ENCODE measurements around the gene CCNK.
A peak's percentile ranks its signal among the peaks of the same experiment; 100 is the strongest.

CCNK gene

GRCh38 chr14:99480917-99481744, at the start of gene CCNK:
Gene CCNK, plus strand, starts transcription at chr14:99481409. Its CDS starts 11,269 bp downstream, at chr14:99492678.
- peak; percentile 100 for DNase-seq (ENCODE audit: low read depth, low spot score)

GRCh38 chr14:99431986-99432385, 49.2 kb upstream of the CCNK start:
- no peak for DNase-seq (ENCODE audit: low read depth, low spot score)

- no peak for DNase-seq (ENCODE audit: low read depth, low spot score)
Observed at GRCh38 chr14:99432485-99432884, 48.7 kb upstream of the CCNK start.

- no peak for DNase-seq (ENCODE audit: low read depth, low spot score)
Observed at GRCh38 chr14:99435327-99435726, 45.9 kb upstream of the CCNK start.

GRCh38 chr14:99436247-99437180, 44.7 kb upstream of the CCNK start:
- no peak for DNase-seq (ENCODE audit: low read depth, low spot score)

- DNase-seq (ENCODE audit: low read depth, low spot score): no peak
Observed at GRCh38 chr14:99437706-99438105, 43.5 kb upstream of the CCNK start.

- DNase-seq (ENCODE audit: low read depth, low spot score): no peak
Observed at GRCh38 chr14:99440278-99440677, 40.9 kb upstream of the CCNK start.

GRCh38 chr14:99441157-99441870, 39.9 kb upstream of the CCNK start:
- no peak for DNase-seq (ENCODE audit: low read depth, low spot score)

GRCh38 chr14:99441918-99442317, 39.3 kb upstream of the CCNK start:
- no peak for DNase-seq (ENCODE audit: low read depth, low spot score)

GRCh38 chr14:99445931-99446330, 35.3 kb upstream of the CCNK start:
- no peak for DNase-seq (ENCODE audit: low read depth, low spot score)

GRCh38 chr14:99447739-99448138, 33.5 kb upstream of the CCNK start:
- no peak for DNase-seq (ENCODE audit: low read depth, low spot score)

- DNase-seq (ENCODE audit: low read depth, low spot score): no peak
Observed at GRCh38 chr14:99450266-99450665, 30.9 kb upstream of the CCNK start.

- DNase-seq (ENCODE audit: low read depth, low spot score): no peak
Observed at GRCh38 chr14:99451234-99451633, 30.0 kb upstream of the CCNK start.

- DNase-seq (ENCODE audit: low read depth, low spot score): no peak
Observed at GRCh38 chr14:99452968-99453367, 28.2 kb upstream of the CCNK start.

- DNase-seq (ENCODE audit: low read depth, low spot score): no peak
Observed at GRCh38 chr14:99454246-99454645, 27.0 kb upstream of the CCNK start.

- DNase-seq (ENCODE audit: low read depth, low spot score): no peak
Observed at GRCh38 chr14:99459481-99460100, 21.6 kb upstream of the CCNK start.

GRCh38 chr14:99460793-99461192, 20.4 kb upstream of the CCNK start:
- DNase-seq (ENCODE audit: low read depth, low spot score): no peak

GRCh38 chr14:99461411-99462085, 19.7 kb upstream of the CCNK start:
- no peak for DNase-seq (ENCODE audit: low read depth, low spot score)

- no peak for DNase-seq (ENCODE audit: low read depth, low spot score)
Observed at GRCh38 chr14:99462210-99462609, 19.0 kb upstream of the CCNK start.

GRCh38 chr14:99463974-99464373, 17.2 kb upstream of the CCNK start:
- DNase-seq (ENCODE audit: low read depth, low spot score): no peak

- no peak for DNase-seq (ENCODE audit: low read depth, low spot score)
Observed at GRCh38 chr14:99465288-99465687, 15.9 kb upstream of the CCNK start.
